HFFc6 (cell line): Measurements from ENCODE around the gene CUL7. TPM values are rescaled to one million over a fixed set of nuclear protein-coding genes. Genes with fewer than 3 reads are reported as not detected.

ENCODE experiments used
- DNase-seq: peaks from one replicate; pipeline ENCODE4 v3.0.0-alpha.2; 2018
- H3K27ac Mint-ChIP-seq: 2 replicates; pipeline ENCODE4 v1.8.0; 2020; ENCODE audit warnings: mild to moderate bottlenecking, mixed read lengths
- H3K27me3 Mint-ChIP-seq: 2 replicates; pipeline ENCODE4 v1.8.0; 2021; ENCODE audit warnings: mild to moderate bottlenecking, moderate library complexity, mixed read lengths; ENCODE audit not compliant: insufficient read depth
- H3K36me3 Mint-ChIP-seq: 2 replicates; pipeline ENCODE4 v1.8.0; 2021; ENCODE audit warnings: low read depth, mixed read lengths
- H3K4me1 Mint-ChIP-seq: 2 replicates; pipeline ENCODE4 v1.8.0; 2020; ENCODE audit warnings: low read depth, mixed read lengths
- H3K4me3 Mint-ChIP-seq: 2 replicates; pipeline ENCODE4 v1.8.0; 2020; ENCODE audit warnings: mild to moderate bottlenecking, moderate library complexity, mixed read lengths
- H3K9me3 Mint-ChIP-seq: 2 replicates; pipeline ENCODE4 v1.8.0; 2020; ENCODE audit warnings: mild to moderate bottlenecking, mixed read lengths
- CTCF ChIP-seq: fragments of 200-600 bp; sonication (generic); IDR thresholded peaks from 2 replicates; pipeline ENCODE4 v1.5.0; 2021; ENCODE audit warnings: antibody characterized with exemption, mild to moderate bottlenecking
- total RNA-seq, 6 experiments: library from RNA; stranded (reverse); fragmentation: NEBNext Ultra II Directional; extraction: Animal tissue kit (Norgen Biotek cat#: 25700); gene quantifications; 2 replicates in 1 of 6; 3 replicates in 5 of 6; pipeline ENCODE4 v1.2.3, GENCODE V29; 2021

The CUL7 gene
- total RNA-seq, 6 experiments from 2014 or later = 33.7 to 50.3 (median 37.0) TPM

- Mint-ChIP-seq H3K9me3 (no peaks in the 10 kb centered on the region), H3K27ac (no peak overlapping the region; the same call in 1 of the 2 replicates), H3K4me3 (no peak overlapping the region), H3K36me3 (peaks cover 31% of the 10 kb centered on the region), H3K4me1 (no peaks in the 10 kb centered on the region), H3K27me3 (peaks cover 6% of the 10 kb centered on the region; the same call in 1 of the 2 replicates)
- DNase-seq = no peak
- TF ChIP-seq CTCF = no peak
Observed at GRCh38 chr6:43034190-43034525, 19.5 kb downstream of the CUL7 start.

- Mint-ChIP-seq H3K36me3 (peaks cover 29% of the 10 kb centered on the region), H3K4me3 (no peak overlapping the region), H3K27me3 (peaks cover 6% of the 10 kb centered on the region; the same call in 1 of the 2 replicates), H3K27ac (peak overlapping the region; percentile 35), H3K9me3 (no peaks in the 10 kb centered on the region), H3K4me1 (no peaks in the 10 kb centered on the region)
- no peak for TF ChIP-seq CTCF
- no peak for DNase-seq
Observed at GRCh38 chr6:43033496-43034189, 20.0 kb downstream of the CUL7 start.

- H3K4me1 Mint-ChIP-seq = no peaks in the 10 kb centered on the region
- no peak overlapping the region for H3K27ac Mint-ChIP-seq
- no peaks in the 10 kb centered on the region for H3K9me3 Mint-ChIP-seq
- H3K4me3 Mint-ChIP-seq = no peak overlapping the region
- no peak for TF ChIP-seq CTCF
- peaks cover 2% of the 10 kb centered on the region; the same call in 1 of the 2 replicates for H3K27me3 Mint-ChIP-seq
- DNase-seq = no peak
- peaks cover 25% of the 10 kb centered on the region for H3K36me3 Mint-ChIP-seq
Observed at GRCh38 chr6:43032326-43032725, 21.3 kb downstream of the CUL7 start.

GRCh38 chr6:43029120-43029519, 24.5 kb downstream of the CUL7 start:
- Mint-ChIP-seq H3K9me3 (no peaks in the 10 kb centered on the region), H3K4me3 (no peak overlapping the region), H3K4me1 (peaks cover 6% of the 10 kb centered on the region), H3K36me3 (peaks cover 34% of the 10 kb centered on the region), H3K27me3 (0 out of 2 replicates have a peak, but pooled peaks cover 2% of the 10 kb centered on the region), H3K27ac (no peak overlapping the region)
- DNase-seq = no peak
- no peak for TF ChIP-seq CTCF

- H3K27ac Mint-ChIP-seq = no peak overlapping the region
- H3K4me3 Mint-ChIP-seq = no peak overlapping the region
- TF ChIP-seq CTCF = no peak
- no peaks in the 10 kb centered on the region for H3K9me3 Mint-ChIP-seq
- peaks cover 10% of the 10 kb centered on the region for H3K4me1 Mint-ChIP-seq
- H3K36me3 Mint-ChIP-seq = peaks cover 27% of the 10 kb centered on the region
- no peaks in the 10 kb centered on the region; the same call in 1 of the 2 replicates for H3K27me3 Mint-ChIP-seq
- DNase-seq = no peak
Observed at GRCh38 chr6:43026365-43026764, 27.3 kb downstream of the CUL7 start.
